Activated CD4-positive, CD25-positive, alpha-beta regulatory T cell treated with anti-CD3 and anti-CD28 coated beads, Interleukin-2, amount 50 U/mL, for 24 hours (primary cell): ENCODE measurements around the gene OCRL.

Experiments
- ATAC-seq, 2 donors: fragments of 150-1000 bp; cut with Tn5 transposase; one replicate each; pipeline ENCODE4 v1.10.0; 2021; ENCODE audit warnings: mild to moderate bottlenecking in 1 of 2, moderate library complexity in 1 of 2

Gene OCRL

DNA sequence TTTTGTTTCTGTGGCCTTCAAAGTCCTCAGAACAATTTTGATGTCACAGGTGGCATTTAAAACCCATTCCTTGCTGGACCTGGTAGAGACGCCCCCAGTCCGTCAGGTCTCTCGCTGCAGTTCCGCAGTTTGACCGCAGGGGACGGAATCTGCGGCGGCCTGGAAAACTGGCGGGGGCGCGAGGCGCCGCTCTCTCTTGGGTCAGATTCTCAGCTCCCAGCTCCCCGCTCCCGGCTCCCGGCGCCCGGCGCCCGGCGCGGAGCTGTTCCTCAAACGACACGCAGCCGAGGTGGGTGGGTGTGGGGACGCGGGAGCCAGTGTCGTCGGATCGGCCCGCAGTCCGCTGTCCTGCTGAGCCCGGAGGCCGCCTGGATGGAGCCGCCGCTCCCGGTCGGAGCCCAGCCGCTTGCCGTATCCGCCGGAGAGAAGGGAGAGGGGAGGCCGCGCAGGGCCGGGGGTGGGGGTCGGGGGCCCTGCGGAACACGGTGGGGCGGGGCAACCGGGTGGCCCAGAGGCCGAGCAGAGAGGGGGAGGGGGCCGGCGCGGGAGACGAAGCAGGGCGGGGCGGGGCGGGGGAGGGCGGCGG, at the start of gene OCRL:
Gene OCRL, plus strand, starts transcription at position 192 of the 586 bp plus-strand sequence. Its CDS starts 181 bp downstream, at position 373.
- peak; percentile 38 to 48 for ATAC-seq

DNA sequence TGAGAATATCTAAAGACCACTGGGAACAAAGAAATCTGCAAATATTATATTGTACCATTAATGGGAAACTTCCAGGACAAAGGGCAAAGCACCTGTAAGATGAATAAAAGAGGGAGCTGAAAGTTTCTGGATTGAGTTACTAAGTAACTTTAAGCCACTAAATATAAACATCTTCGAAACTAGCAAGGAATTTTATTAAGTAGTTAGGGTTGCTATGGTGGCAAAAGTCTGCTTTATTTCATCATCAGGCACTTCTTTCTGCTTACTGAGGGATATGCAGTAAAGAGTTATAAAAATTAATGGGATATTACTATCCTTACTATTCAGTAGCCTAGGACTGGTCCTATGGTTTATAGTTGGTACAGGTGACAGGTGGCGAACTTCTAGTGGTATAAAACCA, 49.7 kb upstream of the OCRL start:
- ATAC-seq: no peak

DNA sequence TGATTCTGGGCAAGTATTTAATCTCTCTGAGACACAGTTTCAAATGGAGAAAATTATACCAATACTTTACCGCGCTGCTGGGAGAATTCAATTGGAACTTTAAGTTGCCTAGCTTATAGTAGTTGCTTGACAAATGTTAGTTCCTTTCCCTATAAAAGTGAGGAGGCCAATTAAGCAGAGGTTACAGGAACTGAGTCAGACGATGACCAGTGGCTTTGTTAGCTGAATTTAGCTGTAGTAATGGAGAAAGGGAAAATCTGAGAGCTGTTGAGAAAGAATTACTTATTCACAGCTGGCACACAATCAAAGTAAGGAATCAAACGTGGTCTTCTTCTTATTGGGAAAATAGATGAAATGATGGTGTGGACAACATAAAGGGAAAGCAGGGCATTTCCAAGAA, 46.4 kb upstream of the OCRL start:
- ATAC-seq: no peak

DNA sequence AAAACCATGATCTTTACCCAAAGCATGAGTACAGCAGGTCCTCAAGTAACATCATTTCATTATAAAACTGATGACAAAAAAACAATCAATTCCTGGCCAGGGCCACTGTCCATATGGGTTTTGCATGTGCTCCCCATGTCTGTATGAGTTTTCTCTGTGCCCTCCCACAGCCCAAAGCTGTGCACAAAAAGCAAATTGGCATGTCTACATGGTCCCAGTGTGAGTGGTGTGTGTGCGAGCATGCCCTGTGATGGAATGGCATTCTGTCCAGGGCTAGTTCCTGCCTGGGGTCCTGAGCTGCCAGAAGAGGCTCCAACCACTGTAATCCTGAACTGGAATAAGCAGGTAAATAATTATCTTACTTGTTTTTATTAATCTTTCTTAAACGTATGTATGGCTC, 45.2 kb upstream of the OCRL start:
- no peak for ATAC-seq

DNA sequence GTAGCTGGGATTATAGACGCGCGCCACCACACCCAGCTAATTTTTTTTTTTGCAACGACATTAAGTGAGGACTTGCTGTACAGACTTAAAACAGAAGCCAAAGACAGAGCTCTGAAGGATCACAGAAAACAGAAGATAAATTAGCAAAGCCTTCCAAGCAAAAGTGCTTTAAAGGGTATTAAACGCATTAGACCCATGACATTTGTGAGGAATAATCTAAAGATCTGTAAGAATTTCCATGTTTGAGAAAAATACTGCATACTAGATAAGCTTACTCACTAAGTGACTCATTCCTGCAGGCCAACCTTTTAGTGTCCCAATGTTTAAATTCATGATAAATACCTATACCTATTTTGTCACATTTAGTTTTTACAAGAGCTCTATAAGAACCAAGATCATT, 44.2 kb upstream of the OCRL start:
- ATAC-seq: no peak

DNA sequence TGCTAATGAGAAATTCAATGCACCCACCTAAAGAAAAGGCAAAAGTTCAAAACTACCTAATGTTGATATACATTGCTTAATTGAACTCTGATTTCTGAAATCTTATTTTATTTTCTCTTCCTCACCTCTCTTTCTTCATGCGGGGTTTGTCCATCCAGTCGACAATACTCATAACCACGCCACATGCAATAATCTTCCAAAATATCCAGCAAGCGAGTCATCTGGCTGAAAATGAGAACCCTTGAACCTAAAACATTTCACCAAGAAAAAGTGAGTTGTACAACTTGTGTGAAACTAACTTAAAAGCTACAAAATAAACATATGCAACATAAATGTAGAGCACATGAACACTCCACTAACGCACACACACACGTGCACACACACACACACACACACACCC, 43.4 kb upstream of the OCRL start:
- no peak for ATAC-seq

DNA sequence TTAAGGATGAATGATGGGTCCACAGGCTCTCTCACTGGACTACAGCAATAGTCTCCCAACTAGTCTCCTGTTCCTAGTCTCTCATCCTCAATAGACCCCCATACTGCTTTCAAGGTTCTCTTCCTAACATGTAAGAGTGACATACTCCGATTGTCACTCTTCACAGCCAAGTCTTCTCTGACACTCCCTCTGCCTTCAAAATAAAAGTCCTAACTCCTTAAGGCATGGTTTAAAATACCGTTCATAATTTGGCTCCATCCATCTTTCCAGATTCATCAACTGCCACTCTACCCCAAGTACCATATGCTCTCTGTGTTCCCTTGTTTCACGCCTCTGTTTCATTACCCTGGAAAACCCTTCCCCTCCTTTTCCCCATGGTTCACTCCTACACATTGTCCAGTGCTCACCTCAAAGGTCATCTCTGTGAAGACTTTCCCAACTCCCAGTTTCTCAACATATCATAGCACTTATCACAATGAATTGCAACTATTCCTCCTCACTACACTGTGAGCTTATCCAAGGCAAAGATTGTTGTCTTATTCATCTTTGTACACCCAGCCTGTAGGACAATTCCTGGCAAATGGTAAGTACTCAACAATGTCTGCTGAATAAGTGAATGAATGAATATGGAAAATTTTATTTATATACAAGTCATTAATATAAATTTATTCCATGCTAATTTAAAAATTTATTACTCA, 42.8 kb upstream of the OCRL start:
- ATAC-seq: no peak

DNA sequence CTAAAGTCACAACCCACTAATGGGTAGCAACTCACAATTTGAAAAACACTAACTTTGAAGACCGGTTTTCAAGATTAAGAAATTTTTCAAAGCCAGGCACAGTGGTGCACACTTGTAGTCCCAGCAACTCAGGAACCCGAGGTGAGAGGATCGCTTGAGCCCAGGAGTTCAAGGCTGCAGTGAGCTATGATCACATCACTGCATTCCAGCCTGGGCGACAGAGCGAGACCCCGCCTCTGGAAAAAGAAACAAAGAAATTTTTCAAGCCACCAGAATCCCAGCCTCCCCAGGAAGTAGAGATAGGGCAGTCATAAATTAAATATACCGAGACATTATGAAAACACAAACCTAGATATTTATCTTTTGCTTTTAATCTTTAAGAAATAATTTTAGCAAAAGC, 29.7 kb upstream of the OCRL start:
- no peak for ATAC-seq

DNA sequence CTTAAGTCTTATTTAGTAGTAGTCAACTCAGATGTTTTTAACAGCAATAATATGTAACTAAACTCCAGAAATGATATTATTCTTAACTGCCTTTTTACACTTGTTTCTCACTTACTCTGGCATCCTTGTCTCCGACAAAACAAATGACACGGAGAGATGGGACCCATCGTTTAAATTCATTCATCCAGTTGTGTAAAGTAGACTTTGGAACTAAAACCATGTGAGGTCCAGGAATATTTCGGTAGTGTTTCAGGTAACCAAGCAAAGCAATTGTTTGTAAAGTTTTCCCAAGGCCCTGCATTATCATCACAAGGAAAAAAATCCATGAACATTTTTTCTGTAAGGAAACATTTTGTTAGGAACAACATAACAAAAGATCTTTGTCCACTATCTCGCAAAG, 28.4 kb upstream of the OCRL start:
- ATAC-seq: no peak

DNA sequence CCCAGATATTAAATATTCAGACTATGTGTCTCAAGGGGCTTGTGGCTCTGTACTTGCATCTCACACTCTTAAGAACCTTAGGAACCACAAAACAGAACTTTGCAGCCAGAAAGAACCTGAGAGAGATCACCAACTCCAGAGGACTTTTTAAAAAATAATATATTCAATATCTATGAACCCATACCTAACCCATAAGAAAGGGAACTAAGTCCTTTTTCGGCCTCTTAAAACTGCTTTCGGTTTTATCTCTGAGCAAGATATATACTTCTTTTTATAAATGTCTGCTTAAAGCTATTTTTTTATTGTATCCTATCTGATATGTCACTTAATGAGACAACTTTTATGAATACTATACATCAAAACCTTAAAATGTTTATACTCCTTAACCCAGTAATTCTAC, 27.6 kb upstream of the OCRL start:
- no peak for ATAC-seq

DNA sequence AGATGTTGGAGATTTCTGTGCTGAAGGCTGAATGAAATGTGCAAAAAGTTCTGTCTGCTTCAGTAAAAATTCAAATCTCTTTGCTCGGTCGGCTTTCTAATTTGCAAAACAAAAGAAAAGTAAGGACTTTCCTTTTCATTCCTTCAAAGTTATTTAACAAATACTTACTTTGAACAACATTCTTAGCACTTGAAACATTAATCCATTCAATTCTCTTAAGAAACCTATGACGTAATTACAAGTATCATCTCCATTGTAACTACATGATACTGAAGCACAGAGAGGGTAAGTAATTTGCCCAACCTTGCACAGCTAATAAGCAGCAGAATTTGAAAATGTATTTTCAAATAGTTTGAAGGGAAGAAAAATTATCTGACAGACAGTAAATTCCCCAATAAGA, 23.7 kb upstream of the OCRL start:
- ATAC-seq: no peak

DNA sequence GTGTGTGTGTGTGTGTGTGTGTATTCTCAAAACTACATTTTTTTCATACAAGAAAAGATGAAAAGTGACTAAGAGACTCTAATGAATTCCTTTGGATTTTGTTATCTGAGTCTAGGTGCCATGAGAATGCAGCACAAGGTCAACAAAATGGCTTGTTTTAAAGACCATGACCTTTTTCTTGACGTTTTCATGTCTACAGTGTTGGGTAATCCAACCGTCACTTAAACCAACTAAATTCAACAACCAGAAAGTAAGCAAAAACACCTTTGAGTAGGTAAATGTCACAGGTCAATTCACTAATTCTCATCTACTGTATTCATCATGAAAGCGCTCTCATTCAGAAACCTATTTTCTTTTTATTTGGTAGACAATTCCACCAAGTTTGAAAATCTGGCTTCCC, 19.9 kb upstream of the OCRL start:
- no peak for ATAC-seq

DNA sequence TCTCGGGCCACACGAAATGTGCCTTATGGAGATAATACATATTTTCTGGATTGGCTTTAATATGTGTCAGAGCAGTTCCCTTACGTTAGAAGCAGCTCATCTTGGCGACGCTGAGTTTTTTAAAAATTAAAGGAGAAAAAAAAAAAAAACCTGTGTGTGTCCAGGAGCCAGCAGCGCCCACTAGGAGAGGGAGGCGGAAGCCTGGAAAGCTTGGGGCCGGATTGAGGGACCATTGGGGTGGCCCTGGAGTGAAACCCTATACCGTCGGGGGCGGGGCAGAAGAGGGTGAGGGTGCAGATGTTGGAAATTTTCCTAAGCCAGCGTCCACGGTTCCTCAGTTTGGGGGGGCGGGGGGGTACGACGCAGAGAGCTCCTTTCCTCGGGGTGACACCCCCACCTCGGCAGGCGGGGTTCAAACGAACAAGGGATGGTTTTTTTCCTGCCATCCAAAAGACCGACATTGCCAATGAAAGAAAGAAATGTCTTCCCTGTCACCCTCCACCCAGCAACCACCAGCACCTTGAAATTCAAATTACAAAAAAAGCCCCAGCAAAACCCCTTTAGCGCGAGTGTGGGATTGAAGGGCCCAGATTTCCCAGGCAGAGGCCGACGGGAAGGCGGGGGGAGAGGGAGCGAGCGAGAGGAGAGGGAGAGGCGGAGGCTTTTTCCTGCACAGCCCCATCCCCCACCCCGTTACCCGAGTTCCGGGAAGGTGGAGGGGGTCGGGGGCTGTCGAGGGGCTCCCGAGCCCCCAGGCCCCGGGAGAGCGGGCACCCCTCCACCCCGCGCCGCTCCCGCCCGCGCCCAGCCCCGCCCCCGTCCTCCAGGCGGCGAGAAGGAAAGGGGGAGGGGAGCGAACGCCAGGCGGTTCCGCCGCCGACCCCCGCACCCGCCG, 17.6 kb upstream of the OCRL start:
- no peak for ATAC-seq

DNA sequence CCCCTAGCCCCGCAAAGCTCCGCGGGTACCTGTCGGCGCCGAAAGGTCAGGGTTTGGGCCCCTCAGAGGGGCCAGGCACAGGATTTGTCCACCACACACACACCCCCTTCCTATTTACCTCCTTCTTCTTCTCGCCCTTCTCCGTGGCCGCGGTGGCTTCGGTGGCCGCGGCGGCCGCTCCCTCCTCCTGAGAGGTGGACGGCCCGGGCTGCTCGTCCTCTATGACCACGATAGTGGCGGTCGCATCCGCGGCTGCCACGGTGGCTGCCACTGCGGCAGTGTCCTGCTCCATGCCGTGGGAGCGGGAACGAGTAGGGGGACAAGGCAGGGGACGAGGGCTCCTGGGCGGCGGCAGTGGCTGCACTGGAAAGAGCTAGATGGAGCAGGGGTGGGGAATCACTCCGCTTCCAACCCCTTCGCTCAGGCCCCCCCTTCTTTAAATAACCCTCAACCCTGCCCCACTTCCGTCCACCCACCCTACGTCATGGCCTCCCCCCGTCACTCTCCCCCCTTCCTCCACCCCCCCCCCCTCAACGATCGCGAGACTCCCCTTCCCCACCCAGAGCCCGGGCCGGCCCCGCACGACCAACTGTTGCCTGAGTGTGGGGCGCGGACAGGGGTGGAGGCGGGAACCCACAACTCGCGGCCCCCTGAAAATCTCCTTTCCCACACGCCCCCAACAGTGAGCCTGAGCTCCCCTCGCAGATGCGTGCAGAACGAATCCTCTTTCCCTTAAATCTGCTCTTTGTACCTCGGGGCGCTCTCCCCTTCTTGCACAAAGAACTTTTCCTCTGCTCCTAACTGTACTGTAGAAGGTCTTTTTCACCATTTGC, 16.8 kb upstream of the OCRL start, which contains the start of gene SMARCA1:
Gene SMARCA1, minus strand, starts transcription at position 412 of the 833 bp plus-strand sequence. Its CDS starts 120 bp downstream, at position 292.
- ATAC-seq: no peak

DNA sequence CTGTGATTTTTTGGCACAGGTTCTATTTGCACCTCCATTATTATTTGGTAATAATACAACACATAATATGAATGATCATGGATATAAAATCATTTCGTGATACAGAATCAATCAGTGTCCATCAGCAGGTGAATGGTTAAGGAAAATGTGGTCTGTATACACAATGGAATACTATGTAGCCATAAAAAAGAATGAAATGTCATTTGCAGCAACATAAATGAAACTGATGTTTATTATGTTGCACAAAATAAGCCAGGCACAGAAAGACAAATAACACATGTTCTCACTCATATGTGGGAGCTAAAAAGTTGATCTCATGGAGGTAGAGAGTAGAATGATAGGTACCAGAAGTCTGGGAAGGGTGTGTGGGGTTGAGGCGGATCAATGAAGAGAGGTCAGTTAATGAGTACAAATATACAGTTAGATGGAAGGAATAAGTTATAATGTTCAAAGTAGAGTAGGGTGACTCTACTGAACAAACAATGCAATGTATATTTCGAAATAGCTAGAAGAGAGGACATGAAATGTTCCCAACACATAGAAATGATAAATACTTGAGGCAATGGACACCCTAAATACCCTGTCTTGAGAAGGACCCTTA, 15.7 kb upstream of the OCRL start:
- ATAC-seq: no peak

DNA sequence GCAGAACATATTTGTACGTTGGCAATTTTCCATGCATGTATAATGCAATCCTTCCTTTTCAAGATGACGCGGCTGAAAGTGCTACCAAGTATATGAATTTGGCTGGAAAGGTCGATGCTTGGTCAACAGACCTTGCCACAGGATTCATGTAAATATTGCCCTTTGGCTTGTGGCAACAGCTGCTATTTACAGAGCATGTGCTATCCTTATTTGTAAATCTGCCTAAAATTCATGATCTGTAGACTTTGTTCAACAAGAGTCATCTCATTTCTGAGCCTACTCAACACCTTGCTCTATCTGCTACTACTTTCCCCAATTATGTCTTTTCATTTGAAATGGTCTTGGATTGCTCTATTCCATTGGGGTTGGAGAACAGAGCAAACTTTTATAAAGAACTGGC, 14.9 kb upstream of the OCRL start:
- ATAC-seq: no peak

DNA sequence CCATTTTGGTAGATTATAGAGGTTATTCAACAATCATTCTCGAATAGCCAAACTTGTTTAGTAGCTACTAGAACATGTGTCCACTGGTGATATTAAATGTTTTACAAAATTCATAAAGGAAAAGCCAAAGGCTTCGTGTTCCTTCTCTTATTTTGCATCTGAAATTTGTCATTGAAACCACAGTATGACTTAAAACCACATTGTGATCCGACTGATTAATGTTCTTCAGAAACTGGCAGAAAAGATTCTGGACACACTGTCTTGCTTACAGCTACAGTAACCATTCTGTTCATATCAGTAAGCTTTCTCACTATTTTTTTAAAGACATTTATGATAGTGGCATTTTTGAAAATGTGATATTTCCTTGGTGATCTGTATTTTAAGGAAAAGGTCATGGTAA, 14.2 kb upstream of the OCRL start:
- no peak for ATAC-seq

DNA sequence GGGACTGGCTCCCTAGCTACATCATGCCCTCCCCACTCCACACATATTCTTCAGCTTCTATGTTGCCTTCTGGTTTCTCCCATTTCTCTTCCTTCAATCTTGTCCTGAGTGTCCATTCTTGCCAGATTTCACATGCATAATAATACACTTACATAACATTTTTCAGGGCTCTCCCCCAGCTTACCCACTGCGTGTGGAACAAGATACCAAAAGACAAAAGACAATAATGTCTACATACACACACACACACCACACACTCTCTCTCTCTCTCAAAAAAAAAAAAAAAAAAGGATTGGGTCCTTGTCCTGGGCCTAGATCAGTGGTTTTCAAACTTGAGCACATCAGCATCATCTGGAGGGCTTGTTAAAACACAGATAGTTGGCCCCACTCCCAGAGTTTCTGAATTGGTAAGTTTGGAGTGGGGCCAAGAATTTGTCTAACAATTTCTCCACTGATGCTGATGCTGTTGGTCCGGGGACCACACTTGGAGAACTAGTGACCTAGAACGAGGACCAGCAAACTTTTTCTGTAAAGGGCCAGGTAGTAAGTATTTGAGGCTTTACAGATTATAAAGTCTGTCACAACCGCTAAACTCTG, 10.3 kb upstream of the OCRL start:
- no peak for ATAC-seq

DNA sequence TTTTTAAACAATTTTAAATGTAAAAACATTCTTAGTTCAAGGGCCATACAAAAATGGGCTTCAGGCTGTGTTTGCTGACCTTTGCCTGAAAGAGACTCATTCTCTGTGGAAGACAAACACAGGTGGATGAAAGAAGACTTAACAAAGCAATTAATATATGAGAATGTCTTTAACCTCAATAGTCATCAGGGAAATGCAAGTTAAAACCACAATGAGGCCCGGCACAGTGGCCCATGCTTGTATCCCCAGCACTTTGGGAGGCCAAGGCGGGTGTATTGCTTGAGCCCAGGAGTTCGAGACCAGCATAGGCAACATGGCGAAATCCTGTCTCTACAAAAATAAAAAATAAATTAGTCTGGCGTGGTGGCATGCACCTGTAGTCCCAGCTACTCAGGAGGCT, 9.6 kb upstream of the OCRL start:
- no peak for ATAC-seq

DNA sequence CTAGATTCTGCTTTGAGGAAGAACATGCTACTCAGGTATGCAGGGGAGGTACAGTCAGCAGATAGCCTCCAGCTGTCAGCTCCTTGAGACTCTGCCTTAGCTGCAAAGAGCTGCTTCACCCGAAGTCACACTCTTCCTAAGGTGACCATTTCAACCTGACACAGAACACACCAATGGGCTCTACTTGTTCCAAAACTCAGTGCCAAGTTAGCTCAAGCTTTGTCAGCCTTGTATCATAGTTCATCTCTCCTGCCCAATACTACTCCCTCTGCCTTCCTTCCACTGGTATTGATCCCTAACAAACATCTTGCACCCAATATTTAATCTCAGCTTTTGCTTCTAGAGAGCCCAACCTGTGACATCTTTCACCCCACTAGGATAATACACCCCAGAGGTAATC, 8.9 kb upstream of the OCRL start:
- no peak for ATAC-seq

DNA sequence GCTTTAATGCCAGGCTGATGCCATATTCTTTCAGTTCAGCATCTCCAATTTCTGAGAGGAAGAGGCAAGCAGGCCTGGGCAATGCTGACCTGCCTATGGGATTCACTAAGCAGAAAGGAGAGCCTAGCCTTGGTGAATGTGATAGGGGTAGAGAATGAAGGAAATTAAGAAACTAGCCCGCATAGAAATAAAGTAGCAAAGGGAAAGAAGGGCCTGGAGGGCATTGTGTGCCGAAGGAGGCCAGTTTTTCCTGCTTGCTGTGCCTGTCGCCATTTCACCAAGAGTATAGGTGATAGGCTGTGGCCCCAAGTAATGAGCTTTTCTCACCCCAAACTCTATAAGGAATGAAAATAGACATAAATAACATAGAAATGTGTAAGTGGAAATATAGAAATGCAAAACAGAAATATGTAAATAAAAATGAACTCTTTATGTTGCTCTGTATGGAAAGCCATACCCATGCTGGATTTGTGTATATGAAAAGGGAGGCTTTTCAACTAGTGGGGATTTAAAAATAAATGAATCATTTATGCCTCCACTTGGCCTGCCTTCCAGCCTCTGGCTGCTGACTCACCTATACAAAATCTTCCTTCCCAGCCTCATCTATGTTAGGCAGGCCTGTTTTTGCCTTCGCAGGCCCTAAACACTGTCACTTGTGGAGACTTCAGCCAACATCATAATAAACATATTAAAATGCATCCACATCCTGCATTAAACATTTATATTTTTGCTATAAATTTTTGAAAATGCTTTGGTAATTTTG, 5.1 kb upstream of the OCRL start:
- ATAC-seq: no peak
